DMS79 treated with DMSO at 0.1 percent for 48 hours (cell line): ENCODE measurements around the gene TIMM29.
"Not testable (repeated sequence)": the region's sequence is repeated elsewhere in the genome, so short reads cannot be mapped to it uniquely, and the experiment has no call there.

Source experiments
- DNase-seq: peaks from one replicate; lab custom pipeline; 2025; lab: John Stamatoyannopoulos, UW

Gene TIMM29

DNA sequence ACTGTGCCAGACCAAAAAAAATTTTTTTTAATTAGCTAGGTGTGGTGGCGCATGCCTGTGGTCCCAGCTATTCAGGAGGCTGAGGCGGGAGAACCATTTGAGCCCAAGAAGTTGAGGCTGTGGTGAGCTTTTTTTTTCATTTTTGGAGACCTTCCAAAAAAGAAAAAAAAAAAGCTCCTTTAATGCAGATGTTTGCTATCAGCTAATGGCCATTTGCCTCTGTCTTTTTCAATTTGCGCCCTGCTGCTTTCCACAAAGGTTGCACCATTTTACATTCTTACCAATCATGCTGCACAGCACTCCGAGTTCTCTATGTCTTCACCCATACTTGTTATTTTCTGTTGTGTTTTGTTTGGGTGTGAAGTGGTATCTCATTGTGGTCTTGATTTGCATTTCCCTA is 16.7 kb downstream of the TIMM29 start:
- DNase-seq: no peak

DNA sequence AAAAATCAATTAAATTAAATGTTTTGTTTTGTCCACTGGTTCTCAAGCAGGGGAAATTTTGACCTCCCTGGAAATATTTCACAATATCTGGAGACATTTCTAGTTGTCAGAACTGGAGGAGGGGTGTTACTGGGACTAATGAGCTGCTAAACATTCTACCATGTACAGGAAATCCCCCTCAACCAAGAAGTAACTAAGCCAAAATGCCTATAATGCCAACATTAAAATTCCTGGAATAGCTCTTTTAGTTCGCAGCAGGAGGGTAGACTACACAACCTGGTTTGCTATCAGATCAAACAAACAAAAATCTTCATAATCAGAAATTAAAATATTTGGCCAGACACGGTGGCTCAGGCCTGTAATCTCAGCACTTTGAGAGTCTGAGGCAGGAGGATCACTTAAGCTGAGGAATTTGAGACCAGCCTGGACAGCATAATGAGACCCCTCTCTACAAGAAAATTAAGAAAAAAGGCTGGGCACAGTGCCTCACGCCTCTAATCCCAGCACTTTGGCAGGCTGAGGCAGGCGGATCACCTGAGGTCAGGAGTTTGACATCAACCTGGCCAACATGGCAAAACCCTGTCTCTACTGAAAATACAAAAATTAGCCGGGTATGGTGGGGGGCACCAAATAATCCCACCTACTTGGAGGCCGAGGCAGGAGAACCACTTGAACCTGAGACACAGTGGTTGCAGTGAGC is 18.5 kb downstream of the TIMM29 start:
- DNase-seq: no peak

DNA sequence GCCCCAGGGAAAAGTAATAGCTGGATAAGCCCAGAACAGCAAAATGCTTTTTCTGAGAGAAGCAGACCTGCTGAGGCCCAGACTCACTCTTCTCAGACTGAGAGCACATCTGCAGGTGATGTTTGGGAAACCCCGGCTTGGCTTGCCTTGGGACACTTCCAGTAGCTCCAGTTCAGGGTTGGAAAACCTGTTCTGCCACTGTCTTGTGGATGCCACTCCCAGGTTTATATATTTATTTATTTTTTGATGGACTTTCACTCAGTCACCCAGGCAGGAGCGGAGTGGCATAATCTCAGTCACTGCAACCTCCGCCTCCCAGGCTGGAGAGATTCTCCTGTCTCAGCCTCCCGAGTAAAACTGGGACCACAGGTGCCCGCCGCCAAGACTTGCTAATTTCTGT is 24.2 kb downstream of the TIMM29 start:
- DNase-seq: no peak

DNA sequence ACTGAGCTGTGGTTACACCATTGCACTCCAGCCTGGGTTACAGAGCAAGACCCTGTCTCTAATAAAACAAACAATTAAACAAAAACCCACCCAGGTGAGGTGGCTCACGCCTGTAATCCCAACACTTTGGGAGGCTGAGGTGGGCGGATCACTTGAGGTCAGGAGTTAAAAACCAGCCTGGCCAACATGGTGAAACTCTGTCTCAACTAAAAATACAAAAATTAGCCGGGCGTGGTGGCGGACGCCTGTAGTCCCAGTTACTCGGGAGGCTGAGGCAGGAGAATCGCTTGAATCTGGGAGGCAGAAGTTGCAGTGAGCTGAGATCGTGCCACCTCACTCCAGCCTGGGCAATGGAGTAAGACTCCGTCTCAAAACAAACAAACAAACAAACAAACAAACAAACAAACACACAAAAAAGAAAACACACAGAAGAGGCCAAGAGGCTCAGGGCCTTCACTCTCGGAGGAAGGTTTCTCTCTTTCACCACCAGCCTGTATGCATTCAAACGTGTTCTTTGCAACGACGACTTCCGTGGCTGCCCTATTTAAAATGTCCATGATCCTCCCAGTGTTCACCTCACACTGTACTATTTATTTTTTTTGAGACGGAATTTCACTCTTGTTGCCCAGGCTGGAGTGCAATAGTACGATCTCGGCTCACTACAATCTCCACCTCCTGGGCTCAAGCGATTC is 30.8 kb downstream of the TIMM29 start:
- not testable (repeated sequence) for DNase-seq

DNA sequence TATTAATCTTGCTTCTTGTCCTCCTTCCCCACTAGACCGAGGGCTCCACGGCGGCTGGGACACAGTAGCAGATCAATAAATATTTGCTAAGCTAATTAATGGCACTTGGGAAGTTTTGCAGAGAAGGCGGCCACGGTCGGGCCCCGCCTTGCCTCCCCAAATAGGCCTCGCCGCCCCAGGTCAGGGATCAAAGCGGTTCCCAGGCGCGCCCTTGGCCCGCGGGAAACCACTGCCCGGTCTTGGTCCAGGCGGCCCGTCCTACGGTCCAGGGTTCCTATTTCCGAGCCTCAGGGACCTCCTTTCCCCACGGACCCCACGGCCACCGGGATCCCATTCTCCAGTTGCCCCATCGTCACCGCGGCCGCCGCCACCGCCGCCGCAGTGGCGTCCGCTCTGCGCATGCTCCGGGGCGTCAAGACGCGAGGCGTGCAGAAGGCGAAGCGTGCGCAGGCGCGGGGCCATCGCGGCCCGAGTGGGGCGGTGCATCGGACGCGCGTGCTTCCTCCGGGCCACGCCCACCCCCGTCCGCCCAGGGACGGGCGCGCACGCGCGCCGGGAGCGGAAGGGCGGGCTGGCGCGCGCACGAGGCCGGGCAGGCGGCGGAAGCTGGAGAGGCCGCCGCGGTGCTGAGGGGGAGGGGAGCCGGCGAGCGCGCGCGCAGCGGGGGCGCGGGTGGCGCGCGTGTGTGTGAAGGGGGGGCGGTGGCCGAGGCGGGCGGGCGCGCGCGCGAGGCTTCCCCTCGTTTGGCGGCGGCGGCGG is 31.9 kb downstream of the TIMM29 start, which contains the start of gene SMARCA4:
Gene SMARCA4 (plus strand): TSS at position 717 of the 759 bp plus-strand sequence. CDS start 23,122 bp downstream, outside the sequence.
- peak; percentile 96 for DNase-seq

DNA sequence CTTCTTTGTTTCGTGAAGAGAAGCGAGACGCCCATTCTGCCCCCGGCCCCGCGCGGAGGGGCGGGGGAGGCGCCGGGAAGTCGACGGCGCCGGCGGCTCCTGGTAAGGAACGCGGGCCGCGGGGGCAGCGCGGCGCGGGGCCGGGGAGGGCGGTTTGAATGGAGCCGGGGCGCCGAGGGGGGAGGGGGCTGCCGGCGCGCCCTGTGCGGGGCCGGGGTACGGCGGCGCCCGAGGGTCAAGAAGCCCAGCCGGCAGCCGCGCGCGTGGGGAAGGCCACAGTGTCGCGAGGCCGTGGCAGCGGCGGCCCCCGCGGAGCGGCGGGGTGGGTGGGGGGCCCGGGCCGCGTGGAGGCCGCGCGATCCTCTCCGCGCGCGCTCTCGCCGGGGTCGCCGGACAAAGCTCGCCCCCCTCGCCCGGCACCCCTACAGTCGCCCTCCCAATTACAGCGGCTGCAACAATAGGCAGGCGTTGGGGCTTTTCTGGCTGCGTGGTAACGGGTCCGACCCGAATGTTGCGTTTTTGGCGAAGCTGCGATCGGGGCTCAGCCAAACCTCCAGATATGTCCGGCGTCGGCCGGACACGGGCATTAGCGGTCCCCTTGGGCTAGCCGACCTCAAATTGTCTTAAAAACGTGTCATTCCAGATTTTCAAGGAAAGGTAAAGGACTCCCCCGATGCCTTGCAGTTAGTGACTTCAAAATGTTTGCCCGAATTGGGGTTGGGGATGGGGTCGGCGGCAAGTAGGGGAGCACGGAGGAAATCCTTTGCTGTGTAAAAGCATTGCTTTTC is 32.7 kb downstream of the TIMM29 start:
- peak; percentile 26 for DNase-seq

DNA sequence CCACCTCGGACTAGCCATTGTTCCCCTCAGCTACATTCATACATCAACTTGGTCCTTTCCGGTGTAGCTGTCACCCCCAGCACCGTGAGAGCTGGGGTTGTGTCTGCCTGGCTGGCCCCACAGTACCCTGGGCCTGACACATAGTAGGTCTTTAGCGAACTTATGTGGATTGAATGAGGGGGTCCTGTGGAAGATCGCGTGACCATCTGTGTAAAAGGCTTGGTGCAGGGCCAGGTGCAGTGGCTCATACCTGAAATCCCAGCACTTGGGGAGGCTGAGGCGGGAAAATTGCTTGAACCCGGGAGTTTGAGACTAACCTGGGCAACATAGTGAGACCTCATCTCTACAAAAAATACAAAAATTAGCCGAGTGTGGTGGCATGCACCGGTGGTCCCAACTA is 34.3 kb downstream of the TIMM29 start:
- no peak for DNase-seq

DNA sequence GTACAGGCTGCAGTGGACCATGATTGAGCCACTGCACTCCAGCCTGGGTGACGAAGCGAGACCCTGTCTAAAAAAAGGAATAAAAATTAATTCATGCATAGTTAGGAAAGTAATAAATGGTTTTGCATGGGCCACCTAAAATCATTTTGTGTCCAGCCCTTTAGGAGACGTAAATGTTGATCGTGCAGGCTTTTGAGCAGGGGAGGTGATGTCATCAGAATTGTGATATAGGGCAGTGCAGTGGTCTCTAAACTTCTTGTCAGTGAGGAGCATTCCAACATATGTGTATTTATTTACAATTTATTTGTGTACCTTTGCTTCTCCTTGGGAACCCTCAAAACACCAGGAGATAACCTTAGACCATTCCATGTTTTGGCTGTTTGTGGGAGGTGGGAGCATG is 35.3 kb downstream of the TIMM29 start:
- DNase-seq: peak; percentile 55

DNA sequence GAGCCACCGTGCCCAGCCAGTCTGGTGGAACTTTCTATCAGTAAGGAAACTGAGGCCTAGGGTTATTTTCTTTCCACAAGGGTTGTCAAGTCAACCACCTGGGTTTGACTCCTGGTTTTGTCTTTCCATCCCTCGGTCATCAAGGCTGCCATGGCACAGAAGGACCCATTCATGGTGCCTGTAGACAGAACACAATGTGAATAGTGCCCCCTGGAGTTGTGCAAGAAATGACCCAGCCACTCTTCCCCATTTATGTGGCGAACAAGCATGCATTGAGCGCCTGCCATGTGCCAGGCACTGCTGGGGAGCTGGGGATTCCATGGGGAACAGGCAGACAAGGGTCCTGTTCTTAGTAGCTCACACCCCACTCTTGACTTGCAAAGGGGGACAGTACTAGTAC is 36.3 kb downstream of the TIMM29 start:
- no peak for DNase-seq

DNA sequence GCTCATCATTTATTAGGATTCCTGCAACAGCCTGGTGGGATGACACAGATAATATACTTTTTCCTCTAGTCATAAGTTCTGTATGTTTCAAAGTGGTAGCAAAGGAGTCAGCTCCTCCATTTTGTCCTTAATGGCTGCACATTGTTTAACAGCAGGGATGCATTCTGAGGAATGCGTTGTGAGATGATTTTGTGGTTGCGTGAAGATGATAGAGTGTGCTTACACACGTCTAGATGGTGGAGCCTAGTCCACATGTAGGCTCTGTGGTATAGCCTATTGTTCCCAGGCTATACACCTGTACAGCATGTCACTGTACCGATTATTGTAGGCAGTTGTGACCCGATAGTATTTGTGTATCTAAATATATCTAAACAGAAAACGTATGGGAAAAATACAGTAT is 36.8 kb downstream of the TIMM29 start:
- no peak for DNase-seq

DNA sequence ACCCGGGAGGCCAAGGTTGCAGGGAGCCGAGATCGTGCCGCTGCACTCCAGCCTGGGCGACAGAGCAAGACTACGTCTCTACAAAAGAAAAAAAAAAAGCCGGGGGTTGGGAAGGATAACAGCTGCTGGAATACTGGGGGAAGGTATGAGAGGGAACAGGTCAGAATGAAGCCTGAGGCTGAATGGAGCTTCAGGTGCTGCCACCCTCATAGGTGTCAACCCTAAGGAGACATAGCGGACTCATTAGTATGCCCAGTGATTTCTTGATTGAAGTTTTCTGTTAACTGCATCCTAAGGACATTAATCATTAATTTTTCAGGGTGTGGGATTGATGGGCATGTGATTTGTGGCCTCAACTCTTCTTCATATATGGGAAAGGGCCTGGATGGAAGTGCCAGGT is 38.2 kb downstream of the TIMM29 start:
- DNase-seq: no peak

DNA sequence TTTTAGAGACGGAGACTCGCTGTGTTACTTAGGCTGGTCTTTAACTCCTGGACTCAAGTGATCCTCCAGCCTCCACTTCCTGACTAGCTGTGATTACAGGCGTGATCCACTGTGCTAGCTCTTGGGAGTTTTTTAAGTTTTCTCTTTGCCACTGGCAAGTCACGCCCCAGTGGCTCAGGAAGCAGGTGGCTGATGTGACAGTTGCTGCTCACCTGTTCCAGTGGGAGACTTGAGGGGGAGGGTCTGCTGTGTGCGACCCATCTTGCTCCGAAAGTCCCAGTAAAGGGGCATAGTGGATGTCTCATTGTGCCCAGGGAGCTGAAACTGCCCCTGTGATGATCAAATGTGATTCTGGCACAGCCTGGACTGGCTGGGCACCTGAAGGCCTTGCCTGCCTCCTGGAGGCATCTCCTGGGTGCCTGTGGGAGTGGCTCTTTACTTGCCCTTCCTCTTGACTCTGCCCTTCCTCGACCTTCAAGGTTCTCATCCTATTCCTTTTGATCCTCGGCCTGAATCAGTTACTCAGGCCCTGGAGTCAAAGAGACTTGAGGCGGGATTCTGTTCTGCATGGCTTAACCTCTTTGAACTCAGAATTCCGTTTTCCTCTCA is 40.0 kb downstream of the TIMM29 start:
- DNase-seq: peak; percentile 82

DNA sequence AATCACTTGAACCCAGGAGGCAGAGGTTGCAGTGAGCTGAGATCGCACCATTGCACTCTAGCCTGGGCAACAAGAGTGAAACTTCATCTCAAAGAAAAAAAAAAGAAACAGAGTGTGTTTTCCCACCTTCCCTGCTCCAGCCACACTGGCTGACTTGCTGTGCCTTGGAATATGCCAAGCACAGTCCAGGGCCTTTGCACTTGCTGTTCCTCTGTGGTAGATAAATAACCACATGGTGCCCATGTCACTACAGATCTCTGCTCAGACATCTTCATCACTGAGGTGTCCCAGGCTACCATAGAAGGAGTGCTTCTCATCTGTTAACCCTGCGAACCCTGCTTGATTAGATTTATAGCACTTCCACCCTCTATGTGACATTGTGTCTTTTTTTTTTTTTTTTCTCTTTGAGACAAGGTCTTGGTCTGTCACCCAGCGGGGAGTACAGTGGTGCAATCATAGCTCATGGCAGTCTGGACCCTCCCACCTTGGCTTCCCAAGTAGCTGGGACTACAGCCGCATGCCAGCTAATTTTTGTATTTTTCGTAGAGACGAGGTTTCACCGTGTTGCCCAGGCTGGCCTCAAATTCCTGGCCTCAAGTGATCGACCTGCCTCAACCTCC is 42.6 kb downstream of the TIMM29 start:
- no peak for DNase-seq

DNA sequence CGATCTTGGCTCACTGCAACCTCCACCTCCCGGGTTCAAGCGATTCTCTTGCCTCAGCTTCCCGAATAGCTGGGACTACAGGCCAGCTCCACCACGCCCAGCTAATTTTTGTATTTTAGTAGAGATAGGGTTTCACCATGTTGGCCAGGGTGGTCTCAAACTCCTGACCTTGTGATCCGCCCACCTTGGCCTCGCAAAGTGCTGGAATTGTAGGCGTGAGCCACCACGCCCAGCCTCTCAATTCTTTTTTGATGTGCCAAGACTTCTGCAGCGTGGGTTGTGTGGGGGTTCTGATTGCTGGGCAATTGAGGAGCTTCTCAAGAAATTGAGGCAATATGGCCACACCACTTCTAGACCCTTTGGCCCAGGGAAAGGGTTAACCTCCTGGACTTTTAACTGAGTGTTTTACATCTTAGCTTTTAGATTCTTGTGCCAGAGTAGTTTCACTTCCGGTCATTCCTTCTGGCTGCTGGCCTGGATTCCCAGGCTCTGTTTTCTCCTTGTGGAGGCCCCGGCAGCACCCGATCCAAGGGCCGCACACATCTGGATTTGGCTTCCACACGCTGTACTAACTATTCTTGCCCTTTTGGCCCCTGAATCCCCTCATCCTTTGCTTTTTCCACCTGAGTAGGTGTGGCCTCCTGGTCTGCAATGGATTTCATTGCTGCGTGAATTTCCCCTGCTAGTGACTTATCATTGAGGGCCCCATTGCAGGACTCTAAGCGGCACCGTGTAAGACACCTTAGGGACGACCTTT is 46.9 kb downstream of the TIMM29 start:
- DNase-seq: no peak

DNA sequence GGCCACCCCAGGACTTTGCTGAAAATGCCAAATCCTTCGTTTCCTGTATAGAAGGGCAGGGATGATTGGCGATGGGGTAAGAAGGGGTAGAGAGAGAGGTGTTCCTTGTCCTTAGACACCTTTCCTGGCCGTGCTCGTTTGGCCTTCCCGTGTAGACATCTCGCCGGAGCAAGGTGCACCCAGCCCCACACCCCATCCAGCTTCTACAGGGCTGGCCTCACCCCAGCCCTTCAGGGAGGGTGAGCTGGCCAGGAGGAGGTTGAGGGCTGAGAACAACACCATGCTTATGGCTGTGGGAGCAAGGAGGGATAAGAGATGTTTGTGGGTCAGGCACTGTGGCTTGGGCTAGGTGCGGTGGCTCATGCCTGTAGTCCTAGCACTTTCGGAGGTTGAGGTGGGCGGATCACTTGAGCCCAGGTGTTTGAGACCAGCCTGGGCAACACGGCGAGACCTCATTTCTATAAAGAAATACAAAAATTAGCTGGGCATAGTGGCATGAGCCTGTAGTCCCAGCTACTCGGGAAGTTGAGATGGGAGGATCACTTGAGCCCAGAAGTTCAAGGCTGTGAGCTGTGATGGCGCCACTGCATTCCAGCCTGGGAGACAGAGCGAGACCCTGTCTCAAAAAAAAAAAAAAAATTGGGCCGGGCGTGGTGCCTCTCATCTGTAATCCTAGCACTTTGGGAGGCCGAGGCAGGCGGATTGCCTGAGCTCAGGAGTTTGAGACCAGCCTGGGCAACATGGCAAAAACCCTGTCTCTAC is 47.7 kb downstream of the TIMM29 start:
- no peak for DNase-seq

DNA sequence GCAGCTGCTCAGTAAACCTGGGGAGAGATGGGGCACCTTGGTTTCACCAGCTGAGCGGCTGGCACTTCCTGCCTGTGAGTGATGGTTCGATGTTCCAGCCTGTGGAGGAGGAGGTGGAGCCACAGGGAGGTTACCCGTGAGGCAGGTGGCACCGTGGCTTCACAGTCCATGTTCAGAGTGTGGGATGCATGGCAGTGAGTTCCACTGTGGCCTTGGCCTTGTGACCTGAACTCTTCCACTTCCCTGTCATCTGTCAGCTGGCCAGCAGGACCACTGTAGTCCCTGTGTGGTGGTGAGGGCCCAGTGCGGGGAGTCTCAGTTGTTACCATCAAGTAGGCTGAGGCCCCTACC is 49.1 kb downstream of the TIMM29 start:
- no peak for DNase-seq
